ENCODE measurements around the gene CAPN2.
A peak's percentile ranks its signal among the peaks of the same experiment; 100 is the strongest.
"Not testable (repeated sequence)": the region's sequence is repeated elsewhere in the genome, so short reads cannot be mapped to it uniquely, and the experiment has no call there.

Gene CAPN2

DNA sequence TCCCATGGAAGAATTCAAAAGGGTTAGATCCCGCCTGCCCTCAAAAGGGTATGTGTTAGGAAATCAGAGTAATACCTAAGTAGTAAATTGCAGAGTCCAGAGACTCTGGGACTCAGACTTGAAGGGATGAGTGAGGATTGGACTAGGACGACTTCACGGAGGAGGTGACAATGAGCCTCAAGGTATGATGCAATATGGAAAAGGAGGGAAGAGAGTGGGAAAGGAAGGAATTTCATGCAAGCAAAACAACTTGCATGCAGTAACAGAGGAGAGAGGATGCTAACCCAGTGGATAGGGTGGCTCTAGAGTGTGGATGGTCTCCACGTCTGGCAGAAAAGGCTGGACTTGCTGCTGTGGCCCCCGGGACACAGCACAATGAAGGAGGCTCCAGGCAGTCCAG, 4.8 kb downstream of the CAPN2 start:
- DNase-seq: no peak

GRCh38 chr1:223717695-223718363, 5.5 kb downstream of the CAPN2 start:
- no peak for DNase-seq

GRCh38 chr1:223718850-223719249, 6.5 kb downstream of the CAPN2 start:
- no peak for DNase-seq

DNA sequence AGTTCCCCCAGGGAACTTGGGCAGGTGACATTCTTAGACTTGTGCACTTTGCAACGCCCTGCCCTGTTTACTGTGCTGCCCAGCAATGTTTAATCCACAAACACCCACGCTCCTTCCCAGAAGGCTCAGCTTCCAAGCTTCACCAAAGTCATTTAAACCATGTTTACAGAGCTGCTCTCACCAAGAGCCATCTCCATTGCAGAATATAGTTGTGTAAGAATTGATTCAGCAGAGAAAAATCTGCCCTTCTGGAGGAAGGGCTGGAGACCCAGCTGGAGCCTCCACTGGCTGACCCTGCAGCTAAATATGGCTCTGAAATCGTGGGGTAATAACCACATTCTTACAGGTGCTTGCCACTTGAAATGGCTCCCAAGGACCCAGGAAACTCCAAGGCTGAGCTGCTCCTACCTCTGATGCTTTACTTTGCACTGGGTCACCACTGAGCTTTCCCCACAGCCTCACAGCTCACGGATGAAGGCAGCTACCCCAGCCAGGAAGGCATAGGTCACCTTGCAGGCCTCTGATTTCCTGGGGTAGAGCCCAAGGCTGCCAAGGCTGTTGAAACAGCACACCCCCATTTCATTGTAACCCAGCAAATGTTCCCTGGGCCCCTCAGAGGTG, 8.7 kb downstream of the CAPN2 start:
- no peak for DNase-seq

DNA sequence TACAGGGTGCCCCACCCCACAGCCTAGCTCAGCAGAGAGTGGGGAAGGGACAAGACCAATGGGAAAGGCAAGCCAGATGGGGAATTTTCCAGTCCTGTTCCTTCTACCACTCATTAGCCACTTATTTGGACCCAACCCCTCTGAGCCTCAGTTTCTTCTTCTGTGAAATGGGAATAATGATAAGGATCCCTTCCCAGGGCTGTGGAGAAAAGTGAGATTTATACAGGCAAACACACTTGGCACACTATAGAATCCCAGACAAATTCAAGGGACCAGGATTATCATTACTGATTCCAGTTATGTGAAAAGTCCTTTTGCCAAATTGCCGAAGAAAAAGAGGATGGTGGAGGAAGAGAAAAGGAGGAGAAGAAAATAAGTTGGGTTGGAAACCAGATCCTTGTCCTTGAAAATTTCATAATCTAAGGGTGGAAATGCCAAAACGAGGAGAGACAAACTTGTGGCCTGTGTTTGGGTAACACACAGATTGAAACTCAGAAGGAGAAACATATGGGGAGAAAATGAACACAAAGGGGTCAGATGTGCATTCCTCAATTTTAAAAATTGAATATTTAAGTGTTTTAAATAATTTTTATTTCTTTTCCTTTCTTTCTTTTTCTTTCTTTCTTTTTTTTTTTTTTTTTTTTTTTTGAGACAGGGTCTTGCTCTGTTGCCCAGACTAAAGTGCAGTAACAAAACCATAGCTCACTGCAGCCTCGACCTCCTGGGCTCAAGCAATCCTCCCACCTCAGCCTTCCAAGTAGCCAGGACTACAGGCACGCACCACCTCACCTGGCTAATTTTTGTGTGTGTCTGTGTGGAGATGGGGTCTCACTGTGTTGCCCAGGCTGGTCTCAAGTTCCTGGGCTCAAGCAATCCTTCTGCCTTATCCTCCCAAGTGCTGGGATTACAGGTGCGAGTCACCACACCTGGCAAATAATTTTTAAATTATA, 9.6 kb downstream of the CAPN2 start:
- no peak for DNase-seq

DNA sequence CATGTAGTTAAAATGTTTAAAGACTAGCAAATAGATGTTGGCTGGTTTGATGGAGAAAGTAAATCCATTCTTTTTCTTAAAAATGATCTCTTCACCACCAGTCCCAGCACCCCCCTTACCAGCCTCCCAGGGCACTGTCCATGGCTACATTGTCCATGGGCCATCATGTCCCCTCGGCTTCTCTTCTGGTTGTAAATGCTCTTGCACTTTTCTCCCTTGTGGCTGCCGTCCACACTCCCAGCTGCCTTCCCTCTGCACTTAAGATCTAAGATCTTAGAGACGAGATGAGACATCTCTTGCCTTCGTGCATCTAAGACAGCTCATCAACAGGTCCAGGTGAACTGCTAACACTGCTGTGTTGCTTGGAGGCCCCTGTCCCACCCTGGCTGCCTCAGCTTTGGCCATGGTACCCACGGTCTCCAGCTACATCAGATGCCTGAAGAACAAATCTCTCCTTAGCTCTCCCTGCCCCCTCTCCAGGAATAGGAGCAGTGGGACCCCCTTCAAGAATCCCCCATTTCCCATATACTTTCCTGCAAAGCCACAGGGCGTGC, 11.1 kb downstream of the CAPN2 start:
- DNase-seq: no peak

DNA sequence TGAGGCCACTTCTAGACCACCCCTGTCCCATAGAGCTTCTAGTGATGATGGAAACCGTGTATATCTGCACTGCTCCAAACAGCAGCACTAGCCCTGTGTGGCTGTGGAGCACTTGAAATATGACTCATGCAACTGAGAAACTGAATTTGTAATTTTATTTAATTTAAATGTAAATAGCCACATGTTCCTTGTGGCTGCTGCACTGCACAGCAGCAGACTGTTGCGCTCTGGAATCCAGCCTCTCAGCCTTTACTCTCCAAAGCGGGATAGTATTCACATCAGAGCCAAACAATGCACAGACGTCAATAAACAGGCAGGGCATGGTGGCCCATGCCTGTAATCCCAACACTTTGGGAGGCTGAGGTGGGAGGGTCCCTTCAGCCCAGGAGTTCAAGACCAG, 12.0 kb downstream of the CAPN2 start:
- DNase-seq: no peak

- DNase-seq: no peak
These were observed 13.2 kb downstream of the CAPN2 start for GRCh38 chr1:223725578-223725977.

- peak; percentile 82 for DNase-seq
These were observed 14.2 kb downstream of the CAPN2 start for GRCh38 chr1:223726380-223727001.

DNA sequence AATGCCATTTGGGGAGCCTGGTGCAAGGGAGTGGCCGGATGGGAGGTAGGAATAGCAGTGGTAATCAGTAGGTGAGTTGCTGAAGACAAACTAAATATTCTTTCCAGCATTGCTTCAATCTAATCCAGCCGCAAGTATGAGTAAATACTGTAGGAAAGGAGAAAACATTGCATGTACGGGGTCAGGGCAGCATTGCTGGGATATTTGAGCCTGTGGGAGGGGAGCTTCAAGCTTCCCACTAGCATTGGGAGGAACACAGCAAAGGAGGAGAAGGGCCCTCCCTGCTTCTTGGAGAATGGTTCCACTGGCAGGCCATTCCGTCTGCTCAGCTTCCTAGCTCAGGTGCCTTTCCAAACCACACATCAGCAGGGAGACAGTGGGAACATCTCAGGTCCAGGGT, 15.2 kb downstream of the CAPN2 start:
- no peak for DNase-seq

- DNase-seq: no peak
These were observed 17.6 kb downstream of the CAPN2 start for GRCh38 chr1:223729906-223730305.

DNA sequence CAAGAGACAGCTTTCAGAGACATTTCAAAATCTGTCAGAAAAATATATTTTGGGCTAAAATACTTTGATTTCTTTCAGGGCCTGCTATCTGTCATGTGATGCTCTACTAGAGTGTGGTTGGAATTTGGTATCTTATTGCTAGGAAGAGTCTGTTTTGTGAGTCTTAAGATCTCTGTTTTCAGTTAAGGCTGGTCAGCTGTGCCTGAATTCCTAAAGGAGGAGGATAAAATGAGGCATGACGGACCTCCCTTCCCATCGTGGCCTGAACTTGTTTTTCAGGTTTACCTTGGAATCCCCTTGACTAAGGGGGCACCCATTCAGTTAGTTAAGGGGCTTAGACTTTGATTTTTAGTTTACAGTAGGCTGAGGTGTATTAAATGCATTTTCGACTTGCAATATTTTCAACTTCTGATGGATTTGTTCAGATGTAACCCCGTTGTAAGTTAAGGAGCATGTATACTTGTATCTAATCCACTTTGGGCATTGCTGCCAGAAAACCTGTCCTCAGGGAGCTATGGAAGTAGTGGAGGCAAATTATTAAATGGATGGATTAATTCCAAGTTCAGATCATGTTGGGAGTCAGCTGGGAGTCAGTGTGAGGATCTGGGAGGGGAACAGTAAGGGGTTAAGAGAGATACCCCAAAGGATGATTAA, 18.3 kb downstream of the CAPN2 start:
- no peak for DNase-seq

DNA sequence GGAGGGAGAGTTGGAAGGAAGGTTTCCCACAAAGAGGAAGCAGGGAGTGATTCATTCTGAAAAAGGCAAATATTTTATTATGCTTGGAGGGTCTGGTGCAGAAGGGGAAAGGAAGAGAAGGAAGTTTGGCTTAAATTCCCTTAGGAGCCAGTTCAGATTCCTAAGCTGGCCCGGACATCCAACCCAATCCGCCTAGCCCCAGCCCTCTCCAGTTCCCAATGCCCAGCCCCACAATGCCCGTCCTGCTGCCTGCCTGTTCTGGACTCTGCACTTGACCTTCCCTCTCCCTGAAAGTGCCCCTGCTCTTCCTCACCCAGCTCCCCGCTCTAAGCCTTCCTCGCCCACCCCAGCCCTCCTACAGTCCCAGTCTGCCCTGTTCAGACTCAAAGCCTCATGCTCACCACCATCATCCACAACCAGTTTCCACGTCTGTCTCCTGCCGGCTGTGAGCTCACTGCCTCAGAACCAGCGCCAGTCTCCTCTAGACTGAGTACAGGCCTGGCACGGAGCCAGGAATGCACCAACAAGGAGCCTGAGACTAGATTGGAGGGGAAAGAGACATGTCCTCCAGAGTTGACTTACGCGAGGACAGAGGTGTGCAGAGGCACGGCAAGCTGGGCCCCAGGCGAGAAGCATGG, 18.9 kb downstream of the CAPN2 start:
- no peak for DNase-seq

- no peak for DNase-seq
These were observed 20.9 kb downstream of the CAPN2 start for GRCh38 chr1:223732993-223733798.

GRCh38 chr1:223733898-223734852, 21.8 kb downstream of the CAPN2 start:
- DNase-seq: no peak

- DNase-seq: not testable (repeated sequence)
These were observed 24.3 kb downstream of the CAPN2 start for GRCh38 chr1:223736638-223737037.

DNA sequence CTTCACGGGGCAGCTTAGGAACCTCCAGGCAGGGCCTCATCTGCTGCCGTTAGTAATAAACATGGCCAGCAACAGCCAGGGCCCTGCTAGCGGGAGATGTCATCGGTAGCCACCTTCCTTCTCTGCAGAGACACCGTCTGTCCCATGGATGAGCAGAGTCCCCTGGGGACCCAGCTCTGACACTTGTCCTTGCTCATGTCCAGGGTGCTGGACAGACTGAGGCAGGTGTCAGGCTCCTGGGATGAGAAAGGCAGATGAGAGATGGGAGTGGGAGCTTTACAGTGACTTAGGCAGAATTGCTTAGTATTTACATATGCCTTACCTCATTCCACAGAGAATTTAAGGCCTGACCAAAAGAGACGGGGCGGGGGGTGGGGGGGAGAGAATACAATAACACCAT, 25.0 kb downstream of the CAPN2 start:
- DNase-seq: no peak

GRCh38 chr1:223738465-223739365, 26.4 kb downstream of the CAPN2 start:
- DNase-seq: no peak
